Endothelial cell of umbilical vein (primary cell): ENCODE results near the gene BAG5. TPM values are rescaled to one million over a fixed set of nuclear protein-coding genes. Genes with fewer than 3 reads are reported as not detected.

ENCODE experiments used
- BruUV-seq: library from RNA; stranded (reverse); fragments of 400-500 nt; replicated peaks from 2 replicates; lab custom pipeline; 2021; lab: Mats Ljungman, UMichigan
- CTCF ChIA-PET: fragments of 300-600, 350-600 bp; sonication (Branson Sonifier 250); formaldehyde crosslinking; loops from one replicate; lab custom pipeline; 2021; ENCODE audit warnings: antibody characterized with exemption, inconsistent platforms; lab: Charles Lee
- POLR2A ChIA-PET: fragments of 300-600, 350-600 bp; sonication (Branson Sonifier 250); formaldehyde crosslinking; loops from one replicate; lab custom pipeline; 2021; ENCODE audit warnings: antibody characterized with exemption, inconsistent platforms; lab: Charles Lee
- DNase-seq: peaks from one replicate; pipeline ENCODE4 v3.0.0-alpha.2; 2011; ENCODE audit warnings: low read depth, low spot score
- FAIRE-seq: peaks from 2 replicates; lab custom pipeline; 2011; peaks lifted over from hg19 to GRCh38; lab: Jason Lieb, UNC
- H2AFZ ChIP-seq: 2 replicates; pipeline ENCODE4 v1.6.0; 2012; ENCODE audit warnings: low read depth, low read length, control low read depth, inconsistent platforms
- H3K27ac ChIP-seq: 2 replicates; pipeline ENCODE4 v1.5.1; 2011; ENCODE audit warnings: low read depth, mild to moderate bottlenecking, control low read depth, low read length, moderate library complexity; ENCODE audit not compliant: insufficient read depth
- H3K27me3 ChIP-seq, 2 experiments: 2 replicates each; pipeline versions ENCODE4 v1.6.0 to v1.6.1; 2011; ENCODE audit warnings: low read length in 2 of 2, mixed read lengths in 1 of 2; ENCODE audit not compliant: control insufficient read depth in 2 of 2, insufficient read depth in 2 of 2
- H3K36me3 ChIP-seq, 2 experiments: 2 replicates in 1 of 2; 3 replicates in 1 of 2; pipeline ENCODE4 v1.5.1; 2011; ENCODE audit warnings: low read length in 2 of 2, mild to moderate bottlenecking in 1 of 2, moderate library complexity in 1 of 2; ENCODE audit not compliant: control insufficient read depth in 2 of 2, insufficient read depth in 2 of 2; ENCODE audit errors: extremely low read depth in 1 of 2
- H3K4me1 ChIP-seq: 3 replicates; pipeline ENCODE4 v1.5.1; 2011; ENCODE audit warnings: mild to moderate bottlenecking, low read length; ENCODE audit not compliant: control insufficient read depth, insufficient read depth; ENCODE audit errors: extremely low read depth
- H3K4me2 ChIP-seq: 2 replicates; pipeline ENCODE4 v1.6.1; 2011; ENCODE audit warnings: low read length, control low read depth, mixed read lengths; ENCODE audit not compliant: insufficient read depth
- H3K4me3 ChIP-seq, 3 experiments: fragments of 200-600 bp in 1 of 3; sonication (generic), shearing (Covaris generic) in 1 of 3; replicated peaks in 1 of 3; 2 replicates each; pipeline ENCODE4 v1.5.1; 2011 to 2016; ENCODE audit warnings: control low read depth in 3 of 3, low read length in 3 of 3, mild to moderate bottlenecking in 2 of 3, inconsistent platforms in 1 of 3, low read depth in 1 of 3, moderate library complexity in 1 of 3; ENCODE audit not compliant: insufficient read depth in 1 of 3
- H3K79me2 ChIP-seq: 2 replicates; pipeline ENCODE4 v1.6.0; 2012; ENCODE audit warnings: low read length, inconsistent platforms; ENCODE audit not compliant: control insufficient read depth, insufficient read depth
- H3K9ac ChIP-seq: replicated peaks from 2 replicates; pipeline ENCODE3; 2011; ENCODE audit warnings: low read length, control low read depth; ENCODE audit not compliant: insufficient read depth; ENCODE audit errors: extremely low read depth
- H3K9me1 ChIP-seq: replicated peaks from 3 replicates; pipeline ENCODE4 v1.6.0; 2011; ENCODE audit warnings: mild to moderate bottlenecking, low read length; ENCODE audit not compliant: control insufficient read depth, insufficient read depth; ENCODE audit errors: extremely low read depth
- H3K9me3 ChIP-seq: replicated peaks from 2 replicates; pipeline ENCODE4 v1.5.1; 2012; ENCODE audit warnings: low read length, inconsistent platforms; ENCODE audit not compliant: control insufficient read depth, insufficient read depth
- H4K20me1 ChIP-seq: replicated peaks from 2 replicates; pipeline ENCODE3; 2011; ENCODE audit warnings: mild to moderate bottlenecking, low read length; ENCODE audit not compliant: control insufficient read depth, insufficient read depth; ENCODE audit errors: extremely low read depth
- FOS ChIP-seq: IDR thresholded peaks from 2 replicates; pipeline ENCODE4 v1.6.1; 2011; ENCODE audit warnings: mild to moderate bottlenecking, low read length, moderate library complexity, borderline replicate concordance; ENCODE audit not compliant: insufficient read depth
- JUN ChIP-seq: IDR thresholded peaks from 2 replicates; pipeline ENCODE4 v1.6.1; 2011; ENCODE audit warnings: borderline replicate concordance, low read depth; ENCODE audit not compliant: insufficient read length, insufficient read depth
- POLR2A ChIP-seq: IDR thresholded peaks from 2 replicates; pipeline ENCODE4 v1.6.1; 2012; ENCODE audit warnings: low read depth, mild to moderate bottlenecking, control low read depth, low read length
- POLR2AphosphoS5 ChIP-seq: IDR thresholded peaks from 2 replicates; pipeline ENCODE4 v1.6.1; 2012; ENCODE audit warnings: low read depth, mild to moderate bottlenecking, control low read depth, low read length, moderate library complexity; ENCODE audit not compliant: insufficient read depth
- dilution Hi-C: fragments of 300-500 bp; cut with MboI; formaldehyde crosslinking; loops from one replicate; pipeline ENCODE4 v1.15.0; 2019; ENCODE audit warnings: low sequenced_read_pairs; ENCODE audit not compliant: extremely low pct_ligation_motif_present
- intact Hi-C: fragments of 100-400 bp; cut with micrococcal nuclease; formaldehyde crosslinking; loops from one replicate; pipeline ENCODE4 v1.10.0; 2022
- polyA plus RNA-seq, 4 experiments: library from polyadenylated mRNA; depleted of rRNA in 3 of 4; stranded (reverse) in 3 of 4; unstranded in 1 of 4; fragments of >200 nt; gene quantifications; 2 replicates each; pipeline versions ENCODE4 v1.2.1 to v1.2.3, GENCODE V29; 2011 to 2012; ENCODE audit warnings: missing spikeins in 1 of 4
- total RNA-seq: library from RNA; stranded (reverse); gene quantifications from 2 replicates; pipeline ENCODE4 v1.2.3, GENCODE V29; 2021

Gene BAG5
- total and polyA plus RNA-seq, 2 donors (not counting 3 experiments of a cell fraction or from before 2014, with no cell fraction given), result 6.3 to 32.5 TPM

- DNase-seq (no peak), FAIRE-seq (no peak)
- Histone ChIP-seq H3K27me3 (no peaks in the 10 kb centered on the region), H3K4me3 (no peak overlapping the region), H3K9me3 (no peaks in the 10 kb centered on the region), H3K4me2 (peak overlapping the region; percentile 45), H3K36me3 (peaks cover 2 to 3% of the 10 kb centered on the region in 2 experiments), H3K27ac (peak overlapping the region; percentile 28), H3K79me2 (peaks cover 54% of the 10 kb centered on the region), H3K9ac (no peak overlapping the region), H4K20me1 (no peaks in the 10 kb centered on the region), H2AFZ (no peak overlapping the region), H3K9me1 (no peaks in the 10 kb centered on the region), H3K4me1 (peaks cover 11% of the 10 kb centered on the region)
- dilution Hi-C loops (no loop called here), intact Hi-C loops (no loop called here)
- CTCF ChIA-PET, result interaction anchor here (1.3 kb wide), 1 partner anchor 111 kb away, joined by 4 read pairs; no protein-coding TSS in a partner anchor
- BruUV-seq, result no TSS peak
- TF ChIP-seq JUN, result no peak
- TF ChIP-seq POLR2A, result no peak
- TF ChIP-seq POLR2AphosphoS5, result no peak
- POLR2A ChIA-PET, result interaction anchor here (0.5 kb wide), 1 partner anchor 62 kb away, joined by 5 read pairs; no protein-coding TSS in a partner anchor
Observed at GRCh38 chr14:103569408-103569807, 7.0 kb upstream of the BAG5 start.

DNA sequence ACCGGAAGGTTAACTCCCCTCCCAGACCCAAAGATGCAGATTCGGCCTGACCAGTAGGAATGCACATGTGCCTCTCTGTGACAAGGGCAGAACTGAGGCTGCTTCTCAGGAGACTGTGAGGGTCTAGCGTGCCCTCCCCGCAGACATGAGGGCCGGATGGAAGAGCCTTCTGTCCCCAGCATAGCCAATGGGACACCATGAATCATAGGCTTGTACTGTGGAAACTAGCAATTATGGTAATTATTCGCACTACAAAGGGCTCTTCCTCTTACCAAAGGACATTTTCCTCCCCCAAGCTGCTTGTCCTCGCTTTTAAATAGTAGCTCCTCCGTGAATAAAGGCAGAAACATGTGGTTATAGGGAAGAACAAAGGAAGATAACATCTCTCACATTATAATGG is 6.5 kb upstream of the BAG5 start:
- peaks cover 56% of the 10 kb centered on the region for H3K79me2 ChIP-seq
- no peaks in the 10 kb centered on the region for H3K27me3 ChIP-seq
- no peaks in the 10 kb centered on the region for H4K20me1 ChIP-seq
- H3K9ac ChIP-seq, result no peak overlapping the region
- intact Hi-C loops (no loop called here), dilution Hi-C loops (no loop called here)
- peak overlapping the region; percentile 45 for H3K4me2 ChIP-seq
- H3K4me1 ChIP-seq, result peaks cover 14% of the 10 kb centered on the region
- no peaks in the 10 kb centered on the region for H3K9me1 ChIP-seq
- H2AFZ ChIP-seq, result no peak overlapping the region
- no TSS peak for BruUV-seq
- no peak for TF ChIP-seq POLR2A
- no peak for TF ChIP-seq FOS
- ChIA-PET POLR2A (interaction anchor here (0.5 kb wide), 1 partner anchor 62 kb away, joined by 5 read pairs; no protein-coding TSS in a partner anchor), CTCF (interaction anchor here (1.3 kb wide), 1 partner anchor 111 kb away, joined by 4 read pairs; no protein-coding TSS in a partner anchor)
- H3K27ac ChIP-seq, result peak overlapping the region; percentile 28
- DNase-seq (peak; percentile 63), FAIRE-seq (peak; percentile 70)
- no peaks in the 10 kb centered on the region for H3K36me3 ChIP-seq
- no peak overlapping the region for H3K4me3 ChIP-seq
- no peaks in the 10 kb centered on the region for H3K9me3 ChIP-seq
